HG02884 (cell line): ENCODE measurements around the gene ENDOD1.
"Not testable (repeated sequence)": the region's sequence is repeated elsewhere in the genome, so short reads cannot be mapped to it uniquely, and the experiment has no call there.

Source experiments
- ATAC-seq: cut with Tn5 transposase; IDR thresholded peaks from one replicate; pipeline ENCODE4 v1.9.1; 2021; ENCODE audit warnings: mild to moderate bottlenecking, moderate library complexity; ENCODE audit not compliant: unreplicated experiment

The ENDOD1 gene, protein sequence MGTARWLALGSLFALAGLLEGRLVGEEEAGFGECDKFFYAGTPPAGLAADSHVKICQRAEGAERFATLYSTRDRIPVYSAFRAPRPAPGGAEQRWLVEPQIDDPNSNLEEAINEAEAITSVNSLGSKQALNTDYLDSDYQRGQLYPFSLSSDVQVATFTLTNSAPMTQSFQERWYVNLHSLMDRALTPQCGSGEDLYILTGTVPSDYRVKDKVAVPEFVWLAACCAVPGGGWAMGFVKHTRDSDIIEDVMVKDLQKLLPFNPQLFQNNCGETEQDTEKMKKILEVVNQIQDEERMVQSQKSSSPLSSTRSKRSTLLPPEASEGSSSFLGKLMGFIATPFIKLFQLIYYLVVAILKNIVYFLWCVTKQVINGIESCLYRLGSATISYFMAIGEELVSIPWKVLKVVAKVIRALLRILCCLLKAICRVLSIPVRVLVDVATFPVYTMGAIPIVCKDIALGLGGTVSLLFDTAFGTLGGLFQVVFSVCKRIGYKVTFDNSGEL

DNA sequence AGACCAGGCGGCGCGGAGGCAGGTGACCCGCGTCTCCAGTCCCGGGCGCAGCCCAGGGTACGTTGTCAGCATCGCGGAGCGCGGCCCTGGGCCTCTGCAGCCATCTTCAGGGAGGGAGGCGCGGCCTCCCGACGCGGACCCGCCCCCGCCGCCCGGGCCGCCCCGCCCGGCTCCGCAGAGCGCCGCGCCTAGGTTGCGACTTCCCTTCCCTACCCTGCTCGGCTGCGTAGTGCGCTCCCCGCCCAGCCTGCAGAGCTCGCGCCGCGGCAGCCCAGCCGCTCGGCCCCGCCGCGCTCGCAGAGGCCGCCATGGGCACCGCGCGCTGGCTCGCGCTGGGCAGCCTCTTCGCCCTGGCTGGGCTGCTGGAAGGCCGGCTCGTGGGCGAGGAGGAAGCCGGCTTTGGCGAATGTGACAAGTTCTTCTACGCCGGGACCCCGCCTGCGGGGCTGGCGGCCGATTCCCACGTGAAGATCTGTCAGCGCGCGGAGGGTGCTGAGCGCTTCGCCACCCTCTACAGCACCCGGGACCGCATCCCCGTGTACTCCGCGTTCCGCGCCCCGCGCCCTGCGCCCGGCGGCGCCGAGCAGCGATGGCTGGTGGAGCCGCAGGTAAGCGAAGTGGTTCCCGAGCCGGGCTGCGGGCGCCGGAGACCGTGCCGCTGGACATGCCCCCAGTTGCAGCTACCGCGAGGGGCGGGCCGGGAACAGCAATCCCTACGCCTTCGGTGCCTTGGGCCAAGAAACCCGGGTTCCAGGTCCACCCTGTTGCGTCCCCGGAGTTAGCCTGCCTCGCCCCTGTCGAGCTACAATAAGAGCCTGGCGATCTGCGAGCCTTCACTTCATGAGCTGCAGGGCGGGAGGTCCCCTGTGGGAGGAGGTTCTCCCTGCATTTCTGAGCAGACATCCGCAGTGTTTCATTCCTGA lies at the start of gene ENDOD1:
Gene ENDOD1, plus strand, starts transcription at position 227 of the 923 bp plus-strand sequence. Its CDS starts 82 bp downstream, at position 309.
- ATAC-seq, result peak; percentile 82

- no peak for ATAC-seq
Measured at GRCh38 chr11:95042239-95042638, 47.4 kb upstream of the ENDOD1 start.

DNA sequence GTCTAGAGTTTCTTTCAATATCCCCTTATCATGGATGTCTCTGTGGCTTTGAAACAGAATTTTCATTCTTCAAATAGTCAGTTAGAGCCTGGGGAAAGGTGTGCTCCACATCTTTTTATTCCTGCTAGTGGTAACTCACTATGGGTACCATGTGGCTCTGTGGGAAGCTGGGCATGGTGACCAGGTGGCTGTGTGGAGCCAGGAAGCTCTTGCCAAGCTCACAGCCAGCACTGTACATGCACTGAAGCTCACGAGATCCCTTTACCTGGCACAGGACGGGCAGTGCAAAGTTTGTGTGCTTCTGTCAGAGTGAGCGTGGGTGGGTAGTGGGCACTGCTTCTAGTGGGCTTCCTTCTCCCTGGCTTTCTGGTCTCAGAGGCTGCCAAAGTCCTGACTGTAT lies 46.7 kb upstream of the ENDOD1 start:
- no peak for ATAC-seq

GRCh38 chr11:95044010-95044409 lies 45.6 kb upstream of the ENDOD1 start:
- ATAC-seq, result no peak

GRCh38 chr11:95045812-95046211 lies 43.8 kb upstream of the ENDOD1 start:
- no peak for ATAC-seq

- ATAC-seq, result not testable (repeated sequence)
Measured at GRCh38 chr11:95049122-95049521, 40.5 kb upstream of the ENDOD1 start, which contains the start of gene KDM4F. Gene KDM4F, plus strand, starts transcription at chr11:95049422.

- ATAC-seq, result no peak
Measured at GRCh38 chr11:95050595-95051202, 38.9 kb upstream of the ENDOD1 start.

DNA sequence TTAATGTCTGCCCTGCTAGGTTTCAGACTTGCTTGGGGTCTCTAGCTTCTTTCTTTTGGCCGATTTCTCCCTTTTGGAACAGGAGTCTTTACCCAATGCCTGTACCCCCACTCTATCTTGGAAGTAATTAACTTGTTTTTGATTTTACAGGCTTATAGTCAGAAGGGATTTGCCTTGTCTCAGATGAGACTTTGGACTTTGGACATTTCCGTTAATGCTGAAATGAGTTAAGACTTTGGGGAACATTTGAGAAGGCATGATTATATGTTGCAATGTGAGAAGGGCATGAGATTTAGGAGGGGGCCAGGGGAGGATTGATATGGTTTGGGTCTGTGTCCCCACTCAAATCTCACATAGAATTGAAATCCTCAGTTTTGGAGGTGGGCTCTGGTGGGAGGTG lies 35.3 kb upstream of the ENDOD1 start:
- ATAC-seq, result no peak

GRCh38 chr11:95055283-95055897 lies 34.3 kb upstream of the ENDOD1 start:
- ATAC-seq, result peak; percentile 99

DNA sequence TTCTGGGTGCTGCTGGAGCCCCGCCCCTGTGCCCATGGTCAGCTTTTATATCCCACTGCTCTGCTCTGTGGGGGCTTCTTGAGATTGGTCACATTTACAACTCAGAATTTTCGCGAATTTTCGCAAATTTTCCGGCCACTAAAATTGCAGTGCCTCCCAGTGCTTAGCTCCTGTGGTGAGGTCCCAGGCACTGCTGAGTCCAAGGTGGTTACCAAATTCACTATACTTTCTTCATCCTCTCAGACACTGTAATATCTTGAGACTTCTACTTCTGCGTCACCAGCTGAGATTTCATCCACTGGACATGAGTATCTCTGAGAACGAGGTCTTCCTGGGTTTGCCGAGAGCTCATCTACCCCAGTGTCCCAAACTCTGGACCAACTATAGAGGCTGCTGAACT lies 31.7 kb upstream of the ENDOD1 start:
- ATAC-seq, result no peak

DNA sequence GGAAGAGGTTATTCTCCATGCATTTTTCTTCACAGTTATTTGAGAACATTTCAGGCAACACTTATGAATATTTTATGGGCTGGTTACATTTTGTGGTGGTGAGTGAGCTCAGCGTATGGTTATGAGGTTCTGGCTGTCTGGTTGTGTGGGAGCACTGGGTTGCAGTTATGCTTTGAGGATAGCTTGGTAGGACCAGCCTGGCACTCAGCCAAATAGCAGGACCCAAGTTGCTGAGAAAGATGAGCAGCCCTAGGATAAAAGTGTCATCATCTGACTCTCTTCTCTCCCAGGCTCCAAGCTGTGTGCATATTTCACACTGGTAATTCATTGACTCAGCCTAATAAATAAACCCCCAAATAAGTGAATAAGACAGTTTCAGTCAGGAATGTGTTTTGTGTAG lies 31.0 kb upstream of the ENDOD1 start:
- ATAC-seq, result no peak

GRCh38 chr11:95059046-95059445 lies 30.6 kb upstream of the ENDOD1 start:
- ATAC-seq, result no peak

- ATAC-seq, result no peak
Measured at GRCh38 chr11:95065336-95065735, 24.3 kb upstream of the ENDOD1 start.

DNA sequence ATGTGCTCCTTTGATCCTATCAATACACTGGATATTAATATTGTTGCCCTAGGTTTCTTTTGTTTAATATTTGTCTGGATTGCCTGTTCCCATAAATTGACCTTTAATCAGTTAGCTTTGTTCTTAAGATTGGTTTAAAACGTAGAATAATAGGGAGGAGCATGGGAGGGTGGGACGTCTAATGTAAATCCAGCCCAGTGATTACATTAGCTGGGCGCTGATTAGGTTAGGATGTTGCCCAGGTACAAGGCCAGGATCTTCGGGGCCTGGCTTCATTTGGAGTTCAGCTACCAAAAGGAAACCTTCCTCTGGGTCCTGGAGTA lies 23.0 kb upstream of the ENDOD1 start, which contains the start of gene SRSF8:
Gene SRSF8, plus strand, starts transcription at position 204 of the 323 bp plus-strand sequence. CDS start 308 bp downstream, outside the sequence.
- peak; percentile 36 for ATAC-seq

- peak; percentile 54 for ATAC-seq
Measured at GRCh38 chr11:95067039-95067840, 22.4 kb upstream of the ENDOD1 start.

- no peak for ATAC-seq
Measured at GRCh38 chr11:95067841-95068219, 21.8 kb upstream of the ENDOD1 start.

GRCh38 chr11:95068549-95068948 lies 21.1 kb upstream of the ENDOD1 start:
- peak; percentile 64 for ATAC-seq

DNA sequence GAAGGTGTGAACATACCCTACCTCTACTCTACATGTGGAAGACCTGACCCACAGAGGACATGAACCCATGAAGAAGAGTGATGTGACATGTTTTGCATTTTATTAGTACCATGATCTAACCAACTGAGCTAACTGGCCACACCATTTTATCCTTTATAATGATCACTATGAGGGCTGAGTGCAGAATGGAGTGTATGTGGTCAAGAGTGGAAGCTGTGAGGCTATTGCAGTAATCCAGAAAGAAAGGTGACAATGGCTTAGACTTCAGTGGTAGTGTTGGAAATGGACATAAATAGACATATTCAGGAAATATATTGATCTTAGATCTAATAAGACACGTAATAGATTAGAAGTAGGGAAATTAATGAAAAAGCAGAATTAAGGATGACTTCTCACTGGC lies 19.2 kb upstream of the ENDOD1 start:
- no peak for ATAC-seq

DNA sequence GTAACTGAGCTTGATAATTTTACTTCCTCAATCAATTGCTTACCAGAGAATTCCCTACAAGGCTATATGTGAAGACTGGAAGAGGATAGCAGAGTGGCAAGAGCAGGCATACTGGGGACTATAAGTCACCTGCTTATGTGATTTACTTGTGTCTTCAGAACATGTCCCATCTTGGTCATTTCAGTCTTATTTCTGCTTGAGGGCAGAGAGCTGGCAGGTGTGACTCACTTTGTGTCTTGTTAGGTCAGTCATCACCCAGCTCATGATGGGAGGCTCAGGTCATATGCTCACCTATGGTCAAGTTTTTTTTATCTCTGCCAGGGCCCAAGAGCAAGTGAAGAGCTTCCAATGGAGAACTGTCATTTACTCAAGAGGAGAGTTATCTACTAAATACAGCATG lies 16.7 kb upstream of the ENDOD1 start:
- ATAC-seq, result no peak
